HG02642 (cell line): ENCODE results near the gene HDLBP.

Experiments used
- ATAC-seq: cut with Tn5 transposase; IDR thresholded peaks from one replicate; pipeline ENCODE4 v1.9.1; 2021; ENCODE audit warnings: mild to moderate bottlenecking; ENCODE audit not compliant: unreplicated experiment, poor library complexity

Gene HDLBP

GRCh38 chr2:241217320-241218031 is 98.0 kb downstream of the HDLBP start:
- peak; percentile 49 for ATAC-seq

DNA sequence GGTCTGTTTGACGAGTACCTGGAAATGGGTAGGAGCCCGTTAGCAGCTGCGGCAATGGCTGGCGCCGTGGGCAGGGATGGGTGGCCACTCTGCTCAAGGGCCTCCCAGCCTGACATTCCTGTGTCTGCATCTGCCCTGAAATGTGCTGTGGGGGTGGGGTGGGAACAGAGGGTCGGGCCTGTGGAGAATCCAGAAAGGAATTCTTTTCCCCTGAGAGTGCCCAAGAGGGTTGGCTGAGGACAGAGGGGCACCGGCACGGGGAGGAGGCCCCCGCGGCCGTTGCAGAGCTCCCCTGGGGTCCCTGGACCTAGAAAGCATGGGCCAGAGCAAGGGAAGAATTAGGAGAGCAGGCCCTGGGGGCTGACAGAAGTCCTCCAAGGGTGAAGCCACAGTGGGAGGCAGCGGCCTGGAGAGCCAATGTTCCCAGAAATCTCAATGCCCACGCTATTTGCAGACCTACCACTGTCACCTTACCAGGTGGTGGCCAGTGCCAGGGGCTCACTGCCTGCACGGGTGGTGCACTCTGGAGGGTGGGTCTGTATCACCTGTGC is 99.2 kb downstream of the HDLBP start:
- ATAC-seq, result no peak

- no peak for ATAC-seq
Observed at GRCh38 chr2:241215421-241215820, 100.1 kb downstream of the HDLBP start.

DNA sequence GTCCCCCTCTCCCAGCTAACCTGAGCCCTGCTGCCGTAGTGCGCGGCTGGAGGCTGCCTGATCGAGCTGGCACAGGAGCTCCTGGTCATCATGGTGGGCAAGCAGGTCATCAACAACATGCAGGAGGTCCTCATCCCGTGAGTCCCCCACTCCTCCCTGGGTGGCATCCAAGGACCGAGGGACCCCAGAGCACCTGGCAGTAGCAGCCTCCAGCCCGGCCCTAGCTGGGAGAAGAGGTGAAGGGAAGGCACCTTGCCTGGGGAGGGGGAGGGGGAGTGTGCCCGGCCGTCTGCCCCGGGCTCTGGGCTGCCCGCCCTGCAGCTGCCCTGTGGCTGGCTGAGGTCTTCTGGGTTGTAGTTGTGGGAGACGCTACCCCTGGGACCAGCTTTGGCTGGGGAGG is 100.7 kb downstream of the HDLBP start:
- no peak for ATAC-seq

- ATAC-seq, result no peak
Observed at GRCh38 chr2:241214209-241214608, 101.3 kb downstream of the HDLBP start.

- ATAC-seq, result no peak
Observed at GRCh38 chr2:241213567-241213966, 101.9 kb downstream of the HDLBP start.

GRCh38 chr2:241213041-241213440 is 102.4 kb downstream of the HDLBP start:
- ATAC-seq, result no peak

DNA sequence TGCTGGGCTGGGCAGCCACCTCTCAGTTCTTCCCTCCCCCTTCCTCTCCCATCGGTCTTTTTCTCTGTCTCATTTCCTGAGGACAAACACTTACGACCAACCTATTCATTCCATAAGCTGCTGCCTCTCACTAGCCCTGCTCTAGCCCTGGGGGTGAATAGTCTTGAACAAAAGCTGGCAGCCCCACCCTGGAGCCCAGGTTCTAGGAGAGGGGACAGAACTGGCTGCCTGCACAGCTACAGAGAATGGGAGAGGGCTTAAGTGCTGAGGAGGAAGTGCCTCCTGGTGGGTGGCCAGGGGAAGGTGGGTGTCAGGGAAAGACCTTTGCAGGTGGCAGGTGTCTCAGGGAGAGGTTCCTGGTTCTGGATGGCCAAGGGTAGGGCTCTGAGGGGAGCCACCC is 104.2 kb downstream of the HDLBP start:
- no peak for ATAC-seq

- no peak for ATAC-seq
Observed at GRCh38 chr2:241209271-241209670, 106.2 kb downstream of the HDLBP start.

DNA sequence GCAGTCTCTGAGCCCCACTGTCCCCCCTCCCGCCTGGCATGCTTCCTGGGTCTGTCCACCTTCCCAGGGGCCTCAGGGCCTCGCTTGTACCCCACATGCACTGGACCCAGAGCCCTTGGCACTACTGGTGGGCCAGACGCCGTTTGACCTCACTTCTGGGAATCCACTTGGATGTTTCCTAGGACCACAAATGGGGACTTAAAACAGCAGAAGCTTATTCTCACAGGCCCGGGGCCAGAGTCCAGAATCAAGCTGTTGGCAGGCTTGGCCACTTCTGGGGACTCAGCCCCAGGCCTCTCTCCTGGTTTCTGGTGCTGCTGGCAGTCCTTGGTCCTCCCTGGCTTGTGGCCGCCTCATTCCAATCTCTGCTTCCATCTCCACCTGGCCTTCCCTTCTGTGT is 107.4 kb downstream of the HDLBP start:
- no peak for ATAC-seq

DNA sequence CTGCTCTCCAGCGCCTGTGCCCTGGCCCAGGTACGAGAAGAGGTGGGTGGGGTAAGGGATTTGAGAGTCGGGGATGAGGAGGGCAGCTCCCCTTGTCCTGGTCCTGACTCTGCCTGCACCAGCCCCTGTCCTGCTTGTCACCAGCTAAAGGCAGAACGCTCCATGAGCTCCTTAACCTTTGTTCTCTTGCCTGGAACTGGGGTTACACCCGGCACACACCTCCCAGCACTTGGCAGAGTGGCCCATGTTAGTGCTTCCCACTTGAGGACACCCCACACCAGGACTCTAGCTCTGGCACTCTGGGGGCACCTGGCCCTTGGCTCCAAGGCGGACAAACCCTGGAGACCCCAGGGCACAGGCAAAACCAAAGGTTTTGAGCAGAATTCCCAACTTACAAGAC is 107.8 kb downstream of the HDLBP start:
- no peak for ATAC-seq

DNA sequence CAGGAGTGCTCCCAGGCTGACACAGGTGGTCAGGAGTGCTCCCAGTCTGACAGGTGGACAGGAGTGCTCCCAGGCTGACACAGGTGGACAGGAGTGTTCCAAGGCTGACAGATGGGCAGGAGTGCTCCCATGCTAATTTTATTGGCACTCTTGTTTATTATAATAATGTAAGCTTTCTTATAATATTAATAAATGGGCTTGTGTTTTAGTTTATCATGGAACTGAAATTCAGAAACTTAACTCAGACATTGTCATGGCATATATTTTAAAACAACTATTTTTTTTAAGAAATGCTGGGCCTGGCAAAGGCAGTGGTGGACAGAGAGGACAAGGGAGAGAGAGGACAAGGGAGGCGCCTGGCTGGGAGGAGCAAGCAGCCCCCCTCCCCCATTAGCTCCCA is 108.3 kb downstream of the HDLBP start:
- no peak for ATAC-seq

- ATAC-seq, result no peak
Observed at GRCh38 chr2:241205086-241205485, 110.4 kb downstream of the HDLBP start.

GRCh38 chr2:241204490-241204889 is 111.0 kb downstream of the HDLBP start:
- no peak for ATAC-seq

DNA sequence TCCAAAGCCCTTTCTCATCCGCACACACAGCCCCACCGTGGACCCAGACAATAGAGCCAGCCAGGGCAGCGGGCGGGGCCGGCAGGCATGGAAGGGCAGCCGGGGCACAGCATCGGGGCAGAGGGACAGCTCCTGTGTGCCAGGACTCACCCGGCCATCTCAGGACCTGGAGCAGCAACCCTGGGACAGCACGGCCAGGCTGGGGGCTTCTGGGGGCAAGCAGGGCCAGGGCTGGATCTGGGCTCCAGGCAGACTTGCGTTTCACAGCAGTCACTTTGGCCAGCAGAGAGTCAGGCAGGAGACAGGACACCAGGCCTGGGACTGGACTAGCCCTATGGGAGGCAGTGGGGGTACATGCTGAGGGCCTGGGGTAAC is 111.5 kb downstream of the HDLBP start:
- no peak for ATAC-seq

GRCh38 chr2:241203218-241204009 is 112.1 kb downstream of the HDLBP start:
- no peak for ATAC-seq

DNA sequence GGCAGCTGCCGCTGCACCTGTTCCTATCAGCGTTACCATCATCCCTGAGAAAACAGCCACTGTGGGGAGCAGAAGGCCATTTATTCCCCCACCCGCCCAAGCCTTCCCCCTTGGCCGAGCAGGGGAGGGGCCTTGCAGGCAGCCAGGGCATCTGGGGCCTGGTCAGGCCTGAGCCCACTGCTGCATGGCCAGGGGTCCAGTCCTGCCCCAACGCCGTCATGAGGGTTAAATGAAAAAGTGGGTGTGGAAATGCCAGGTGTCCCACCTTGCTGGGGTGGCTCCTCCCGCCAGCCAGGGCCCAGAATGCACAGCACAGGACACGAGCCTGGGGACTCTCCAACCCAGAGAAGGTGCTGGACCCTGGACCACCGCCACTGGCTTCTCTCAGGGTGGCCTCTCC is 112.8 kb downstream of the HDLBP start:
- no peak for ATAC-seq

DNA sequence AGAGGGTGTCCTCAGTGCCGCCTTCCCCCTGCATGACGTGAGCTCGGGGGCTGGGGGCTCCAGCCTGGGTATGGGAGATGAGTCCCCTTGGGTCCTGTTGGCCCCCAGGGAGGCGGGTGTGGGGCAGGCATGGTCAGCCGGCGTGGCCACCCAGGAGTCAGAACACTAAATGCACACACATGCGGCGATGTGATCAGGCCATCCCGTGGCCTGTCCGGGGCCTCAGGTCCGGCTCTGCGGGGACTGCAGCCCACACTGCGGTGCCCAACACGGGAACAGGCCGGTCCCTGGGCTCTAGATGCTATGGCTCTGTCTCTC is 113.2 kb downstream of the HDLBP start:
- ATAC-seq, result no peak

DNA sequence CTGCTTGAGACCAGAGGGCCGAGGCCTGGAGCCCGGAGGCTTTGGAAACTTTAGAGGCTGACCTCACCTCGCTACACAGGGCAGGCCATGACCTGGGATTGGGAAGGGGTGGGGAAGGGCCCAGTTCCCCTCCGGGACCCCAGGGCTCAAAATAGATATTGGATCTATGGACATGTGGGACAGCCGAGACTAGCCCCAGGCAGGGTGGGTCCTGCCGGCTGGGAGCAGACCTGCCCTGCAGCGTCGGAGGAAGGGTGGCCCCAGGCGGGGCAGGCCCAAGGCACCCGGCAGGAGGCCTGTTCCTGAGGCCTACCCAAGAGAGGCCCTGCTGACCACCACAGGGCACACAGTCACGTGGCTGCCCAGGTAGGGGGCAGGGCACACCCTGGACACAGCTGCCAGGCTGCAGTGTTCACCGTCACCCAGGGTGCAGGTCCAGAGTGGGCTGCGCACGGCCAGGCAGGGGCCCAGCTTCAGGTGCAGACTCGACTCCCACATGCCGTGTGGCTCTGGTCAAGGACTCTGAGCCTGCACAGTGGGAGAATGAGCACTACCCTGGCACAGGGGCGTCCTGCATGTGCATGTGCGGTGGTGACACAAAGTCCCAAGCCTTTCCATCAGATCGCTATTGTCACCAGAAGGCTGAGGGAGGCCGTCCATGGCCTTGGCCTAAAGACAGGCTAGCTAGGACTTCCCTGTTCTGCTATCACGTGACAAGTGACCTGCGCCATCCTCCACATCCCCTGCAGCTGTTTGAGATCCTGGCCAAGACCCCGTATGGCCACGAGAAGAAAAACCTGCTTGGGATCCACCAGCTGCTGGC is 113.8 kb downstream of the HDLBP start:
- no peak for ATAC-seq

DNA sequence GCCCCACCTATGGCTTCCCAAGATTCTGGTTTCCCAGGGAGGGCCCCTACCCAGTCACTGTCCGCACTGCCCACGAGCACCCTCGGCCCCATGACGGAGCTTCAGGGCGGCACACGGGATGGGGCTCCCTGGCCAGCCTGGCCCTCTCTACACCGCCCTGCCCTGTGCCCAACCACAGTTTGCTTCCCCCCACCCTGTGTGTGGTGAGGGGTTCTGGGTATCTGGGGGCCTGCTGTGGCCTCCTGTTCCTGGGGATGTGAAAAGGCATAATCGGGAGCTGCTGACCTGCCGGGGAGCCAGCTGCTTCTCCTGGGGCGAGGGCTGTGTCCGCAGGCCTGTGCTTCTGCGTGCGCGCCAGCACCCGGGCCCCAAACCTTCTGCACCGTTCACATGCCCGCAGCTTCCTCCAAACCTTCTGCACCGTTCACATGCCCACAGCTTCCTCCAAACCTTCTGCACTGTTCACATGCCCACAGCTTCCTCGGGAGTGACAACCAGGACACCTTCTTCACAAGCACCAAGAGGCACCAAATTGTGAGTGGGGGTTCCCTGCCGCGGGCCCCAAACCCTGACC is 114.6 kb downstream of the HDLBP start:
- ATAC-seq, result no peak
